ENCODE data around the gene GREB1.
"Not testable (repeated sequence)": the region's sequence is repeated elsewhere in the genome, so short reads cannot be mapped to it uniquely, and the experiment has no call there.

The GREB1 gene

GRCh38 chr2:11658208-11659114 is 124.6 kb downstream of the GREB1 start:
- no peak overlapping the region for H3K27ac ChIP-seq (ENCODE audit: low read depth, low read length)
- H3K36me3 ChIP-seq (ENCODE audit: insufficient read depth, low read length), result no peaks in the 10 kb centered on the region
- peaks cover 4% of the 10 kb centered on the region for H3K4me1 ChIP-seq (ENCODE audit: control insufficient read depth, insufficient read depth, low read length, unreplicated experiment)
- H3K79me2 ChIP-seq (ENCODE audit: control insufficient read depth, insufficient read depth, low read length, unreplicated experiment), result no peaks in the 10 kb centered on the region
- no peak overlapping the region for H3K4me3 ChIP-seq (ENCODE audit: low read depth, low read length)
- peaks cover 61% of the 10 kb centered on the region for H3K27me3 ChIP-seq (ENCODE audit: insufficient read depth, low read length)
- H2AFZ ChIP-seq (ENCODE audit: low read length, unreplicated experiment), result no peak overlapping the region

- H3K4me3 ChIP-seq (ENCODE audit: low read depth, low read length), result no peak overlapping the region
- no peaks in the 10 kb centered on the region for H3K36me3 ChIP-seq (ENCODE audit: insufficient read depth, low read length)
- no peak overlapping the region for H2AFZ ChIP-seq (ENCODE audit: low read length, unreplicated experiment)
- no peak overlapping the region for H3K27ac ChIP-seq (ENCODE audit: low read depth, low read length)
- peaks cover 59% of the 10 kb centered on the region for H3K27me3 ChIP-seq (ENCODE audit: insufficient read depth, low read length)
- no peaks in the 10 kb centered on the region for H3K79me2 ChIP-seq (ENCODE audit: control insufficient read depth, insufficient read depth, low read length, unreplicated experiment)
- peaks cover 6% of the 10 kb centered on the region for H3K4me1 ChIP-seq (ENCODE audit: control insufficient read depth, insufficient read depth, low read length, unreplicated experiment)
These were observed 125.2 kb downstream of the GREB1 start for GRCh38 chr2:11659115-11659475.

GRCh38 chr2:11659851-11660250 is 126.0 kb downstream of the GREB1 start:
- no peak overlapping the region for H3K27ac ChIP-seq (ENCODE audit: low read depth, low read length)
- H3K4me1 ChIP-seq (ENCODE audit: control insufficient read depth, insufficient read depth, low read length, unreplicated experiment), result peaks cover 6% of the 10 kb centered on the region
- no peak overlapping the region for H2AFZ ChIP-seq (ENCODE audit: low read length, unreplicated experiment)
- H3K36me3 ChIP-seq (ENCODE audit: insufficient read depth, low read length), result no peaks in the 10 kb centered on the region
- peaks cover 62% of the 10 kb centered on the region for H3K27me3 ChIP-seq (ENCODE audit: insufficient read depth, low read length)
- H3K4me3 ChIP-seq (ENCODE audit: low read depth, low read length), result no peak overlapping the region
- no peaks in the 10 kb centered on the region for H3K79me2 ChIP-seq (ENCODE audit: control insufficient read depth, insufficient read depth, low read length, unreplicated experiment)

GRCh38 chr2:11660396-11660795 is 126.6 kb downstream of the GREB1 start:
- H3K27me3 ChIP-seq (ENCODE audit: insufficient read depth, low read length), result peaks cover 58% of the 10 kb centered on the region
- not testable (repeated sequence) for H3K27ac ChIP-seq (ENCODE audit: low read depth, low read length); H3K36me3 ChIP-seq (ENCODE audit: insufficient read depth, low read length); H3K79me2 ChIP-seq (ENCODE audit: control insufficient read depth, insufficient read depth, low read length, unreplicated experiment); H3K4me1 ChIP-seq (ENCODE audit: control insufficient read depth, insufficient read depth, low read length, unreplicated experiment); H2AFZ ChIP-seq (ENCODE audit: low read length, unreplicated experiment); H3K4me3 ChIP-seq (ENCODE audit: low read depth, low read length)

GRCh38 chr2:11661891-11662435 is 128.1 kb downstream of the GREB1 start:
- Histone ChIP-seq H3K79me2 (ENCODE audit: control insufficient read depth, insufficient read depth, low read length, unreplicated experiment) (no peaks in the 10 kb centered on the region), H2AFZ (ENCODE audit: low read length, unreplicated experiment) (no peak overlapping the region), H3K4me3 (ENCODE audit: low read depth, low read length) (no peak overlapping the region), H3K27ac (ENCODE audit: low read depth, low read length) (no peak overlapping the region), H3K27me3 (ENCODE audit: insufficient read depth, low read length) (peaks cover 57% of the 10 kb centered on the region), H3K36me3 (ENCODE audit: insufficient read depth, low read length) (no peaks in the 10 kb centered on the region), H3K4me1 (ENCODE audit: control insufficient read depth, insufficient read depth, low read length, unreplicated experiment) (peaks cover 6% of the 10 kb centered on the region)

- no peak overlapping the region for H2AFZ ChIP-seq (ENCODE audit: low read length, unreplicated experiment)
- no peaks in the 10 kb centered on the region for H3K36me3 ChIP-seq (ENCODE audit: insufficient read depth, low read length)
- H3K27me3 ChIP-seq (ENCODE audit: insufficient read depth, low read length), result peaks cover 53% of the 10 kb centered on the region
- H3K4me3 ChIP-seq (ENCODE audit: low read depth, low read length), result no peak overlapping the region
- H3K27ac ChIP-seq (ENCODE audit: low read depth, low read length), result no peak overlapping the region
- H3K79me2 ChIP-seq (ENCODE audit: control insufficient read depth, insufficient read depth, low read length, unreplicated experiment), result no peaks in the 10 kb centered on the region
- peaks cover 6% of the 10 kb centered on the region for H3K4me1 ChIP-seq (ENCODE audit: control insufficient read depth, insufficient read depth, low read length, unreplicated experiment)
These were observed 129.0 kb downstream of the GREB1 start for GRCh38 chr2:11662882-11663281.

- Histone ChIP-seq H3K27me3 (ENCODE audit: insufficient read depth, low read length) (peaks cover 52% of the 10 kb centered on the region), H3K27ac (ENCODE audit: low read depth, low read length) (no peak overlapping the region), H3K4me3 (ENCODE audit: low read depth, low read length) (no peak overlapping the region), H3K36me3 (ENCODE audit: insufficient read depth, low read length) (no peaks in the 10 kb centered on the region), H2AFZ (ENCODE audit: low read length, unreplicated experiment) (no peak overlapping the region), H3K79me2 (ENCODE audit: control insufficient read depth, insufficient read depth, low read length, unreplicated experiment) (no peaks in the 10 kb centered on the region), H3K4me1 (ENCODE audit: control insufficient read depth, insufficient read depth, low read length, unreplicated experiment) (peaks cover 6% of the 10 kb centered on the region)
These were observed 129.6 kb downstream of the GREB1 start for GRCh38 chr2:11663427-11663826.

- Histone ChIP-seq H3K27ac (ENCODE audit: low read depth, low read length) (no peak overlapping the region), H3K36me3 (ENCODE audit: insufficient read depth, low read length) (no peaks in the 10 kb centered on the region), H3K27me3 (ENCODE audit: insufficient read depth, low read length) (peaks cover 41% of the 10 kb centered on the region), H3K4me1 (ENCODE audit: control insufficient read depth, insufficient read depth, low read length, unreplicated experiment) (peaks cover 6% of the 10 kb centered on the region), H3K4me3 (ENCODE audit: low read depth, low read length) (no peak overlapping the region), H2AFZ (ENCODE audit: low read length, unreplicated experiment) (no peak overlapping the region), H3K79me2 (ENCODE audit: control insufficient read depth, insufficient read depth, low read length, unreplicated experiment) (no peaks in the 10 kb centered on the region)
These were observed 131.2 kb downstream of the GREB1 start for GRCh38 chr2:11665028-11665427.

GRCh38 chr2:11665510-11666362 is 131.9 kb downstream of the GREB1 start:
- no peaks in the 10 kb centered on the region for H3K36me3 ChIP-seq (ENCODE audit: insufficient read depth, low read length)
- H3K79me2 ChIP-seq (ENCODE audit: control insufficient read depth, insufficient read depth, low read length, unreplicated experiment), result no peaks in the 10 kb centered on the region
- peaks cover 6% of the 10 kb centered on the region for H3K4me1 ChIP-seq (ENCODE audit: control insufficient read depth, insufficient read depth, low read length, unreplicated experiment)
- H2AFZ ChIP-seq (ENCODE audit: low read length, unreplicated experiment), result no peak overlapping the region
- H3K27ac ChIP-seq (ENCODE audit: low read depth, low read length), result no peak overlapping the region
- no peak overlapping the region for H3K4me3 ChIP-seq (ENCODE audit: low read depth, low read length)
- peaks cover 41% of the 10 kb centered on the region for H3K27me3 ChIP-seq (ENCODE audit: insufficient read depth, low read length)

- Histone ChIP-seq H3K79me2 (ENCODE audit: control insufficient read depth, insufficient read depth, low read length, unreplicated experiment) (no peaks in the 10 kb centered on the region), H3K27ac (ENCODE audit: low read depth, low read length) (no peak overlapping the region), H2AFZ (ENCODE audit: low read length, unreplicated experiment) (no peak overlapping the region), H3K27me3 (ENCODE audit: insufficient read depth, low read length) (peaks cover 31% of the 10 kb centered on the region), H3K4me1 (ENCODE audit: control insufficient read depth, insufficient read depth, low read length, unreplicated experiment) (peaks cover 6% of the 10 kb centered on the region), H3K4me3 (ENCODE audit: low read depth, low read length) (no peak overlapping the region), H3K36me3 (ENCODE audit: insufficient read depth, low read length) (no peaks in the 10 kb centered on the region)
These were observed 133.3 kb downstream of the GREB1 start for GRCh38 chr2:11667194-11667593.

All from ACC112 (cell line).